GM13977 (cell line): ENCODE results near the gene TIGAR.

Experiments
- DNase-seq: peaks from one replicate; pipeline ENCODE4 v3.0.0; 2012; ENCODE audit warnings: low spot score
- in situ Hi-C: fragments of 300-500 bp; cut with MboI; formaldehyde crosslinking; loops from one replicate; pipeline ENCODE4 v1.12.0; 2022; ENCODE audit warnings: low sequenced_read_pairs, low pct_unique_long_range_greater_than_20kb, mixed read lengths, inconsistent platforms; ENCODE audit not compliant: unreplicated experiment
- TF ChIP-seq, protein P1 (sequence below): IDR thresholded peaks from 2 replicates; pipeline ENCODE4 v1.5.1; 2012; ENCODE audit warnings: mild to moderate bottlenecking, control low read depth; ENCODE audit not compliant: insufficient read depth; ENCODE audit errors: extremely low read depth, missing control alignments

TIGAR gene

DNA sequence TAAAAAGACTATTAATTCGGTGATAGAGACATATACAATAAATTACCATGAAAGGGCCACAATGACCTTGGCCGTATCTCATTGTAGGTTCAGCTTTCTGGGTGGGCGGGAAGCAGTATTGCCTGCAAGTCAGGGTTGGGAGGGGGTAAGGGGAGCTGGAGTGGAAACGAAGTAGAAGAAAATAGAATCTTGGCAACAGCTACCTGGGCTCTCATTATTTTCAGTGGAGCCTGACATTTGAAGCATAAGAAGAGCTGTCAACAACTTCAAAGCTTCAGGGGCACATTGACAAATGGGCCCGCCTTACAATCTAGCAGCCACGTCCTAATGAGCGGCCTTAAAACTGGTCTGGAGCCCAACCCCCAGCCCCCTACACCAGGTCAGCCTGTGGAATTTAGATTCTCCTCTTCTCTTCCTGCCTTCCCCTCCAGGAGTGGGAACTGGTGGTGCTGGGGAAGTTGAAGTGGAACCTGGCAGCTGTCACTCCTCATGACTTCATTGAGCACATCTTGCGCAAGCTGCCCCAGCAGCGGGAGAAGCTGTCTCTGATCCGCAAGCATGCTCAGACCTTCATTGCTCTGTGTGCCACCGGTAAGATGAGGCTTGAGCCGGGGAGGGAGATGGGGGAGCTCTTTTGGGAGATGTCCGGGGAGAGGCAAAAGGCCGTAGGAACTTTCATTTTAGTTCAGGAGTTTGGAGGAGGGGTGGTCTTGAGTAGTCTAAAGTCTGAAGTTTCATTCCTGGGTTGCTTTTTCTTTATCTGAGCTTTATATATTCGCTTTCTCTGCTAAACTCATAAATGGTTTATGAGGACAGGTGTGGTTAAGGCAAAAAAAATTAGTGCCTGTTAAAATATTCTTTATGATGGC, 42.5 kb upstream of the TIGAR start:
- TF ChIP-seq, protein P1, sequence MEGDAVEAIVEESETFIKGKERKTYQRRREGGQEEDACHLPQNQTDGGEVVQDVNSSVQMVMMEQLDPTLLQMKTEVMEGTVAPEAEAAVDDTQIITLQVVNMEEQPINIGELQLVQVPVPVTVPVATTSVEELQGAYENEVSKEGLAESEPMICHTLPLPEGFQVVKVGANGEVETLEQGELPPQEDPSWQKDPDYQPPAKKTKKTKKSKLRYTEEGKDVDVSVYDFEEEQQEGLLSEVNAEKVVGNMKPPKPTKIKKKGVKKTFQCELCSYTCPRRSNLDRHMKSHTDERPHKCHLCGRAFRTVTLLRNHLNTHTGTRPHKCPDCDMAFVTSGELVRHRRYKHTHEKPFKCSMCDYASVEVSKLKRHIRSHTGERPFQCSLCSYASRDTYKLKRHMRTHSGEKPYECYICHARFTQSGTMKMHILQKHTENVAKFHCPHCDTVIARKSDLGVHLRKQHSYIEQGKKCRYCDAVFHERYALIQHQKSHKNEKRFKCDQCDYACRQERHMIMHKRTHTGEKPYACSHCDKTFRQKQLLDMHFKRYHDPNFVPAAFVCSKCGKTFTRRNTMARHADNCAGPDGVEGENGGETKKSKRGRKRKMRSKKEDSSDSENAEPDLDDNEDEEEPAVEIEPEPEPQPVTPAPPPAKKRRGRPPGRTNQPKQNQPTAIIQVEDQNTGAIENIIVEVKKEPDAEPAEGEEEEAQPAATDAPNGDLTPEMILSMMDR, result no peak
- no peak for DNase-seq
- in situ Hi-C loops, result loop anchor here (10.0 kb wide), 3 partner anchors 174 to 384 kb away; no protein-coding TSS in a partner anchor

DNA sequence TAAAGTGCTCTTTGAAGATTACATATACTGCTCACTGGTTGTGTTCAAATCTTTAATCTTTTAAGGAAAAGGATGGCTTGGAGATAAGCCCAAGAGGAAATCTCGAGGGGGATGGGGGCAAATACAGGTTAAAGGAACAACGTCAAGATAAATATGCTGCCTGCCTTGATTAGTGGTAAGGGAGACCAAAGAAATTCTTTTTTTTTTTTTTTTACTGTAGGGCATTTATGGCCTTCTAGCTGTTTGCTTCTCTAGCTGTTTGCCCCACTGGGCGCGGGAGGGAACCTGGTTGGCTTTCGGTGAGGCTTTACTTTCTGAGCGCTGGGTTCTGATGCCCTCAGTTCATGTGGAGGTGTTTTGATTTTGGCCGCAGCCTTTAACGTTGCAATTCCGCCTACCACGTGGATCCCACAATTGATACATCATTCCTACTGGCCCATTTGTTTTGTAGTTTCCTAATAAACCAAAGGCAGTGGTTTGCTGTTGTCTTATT, 41.8 kb upstream of the TIGAR start:
- TF ChIP-seq, protein P1, result no peak
- in situ Hi-C loops, result loop anchor here (10.0 kb wide), 3 partner anchors 174 to 384 kb away; no protein-coding TSS in a partner anchor
- DNase-seq, result no peak

DNA sequence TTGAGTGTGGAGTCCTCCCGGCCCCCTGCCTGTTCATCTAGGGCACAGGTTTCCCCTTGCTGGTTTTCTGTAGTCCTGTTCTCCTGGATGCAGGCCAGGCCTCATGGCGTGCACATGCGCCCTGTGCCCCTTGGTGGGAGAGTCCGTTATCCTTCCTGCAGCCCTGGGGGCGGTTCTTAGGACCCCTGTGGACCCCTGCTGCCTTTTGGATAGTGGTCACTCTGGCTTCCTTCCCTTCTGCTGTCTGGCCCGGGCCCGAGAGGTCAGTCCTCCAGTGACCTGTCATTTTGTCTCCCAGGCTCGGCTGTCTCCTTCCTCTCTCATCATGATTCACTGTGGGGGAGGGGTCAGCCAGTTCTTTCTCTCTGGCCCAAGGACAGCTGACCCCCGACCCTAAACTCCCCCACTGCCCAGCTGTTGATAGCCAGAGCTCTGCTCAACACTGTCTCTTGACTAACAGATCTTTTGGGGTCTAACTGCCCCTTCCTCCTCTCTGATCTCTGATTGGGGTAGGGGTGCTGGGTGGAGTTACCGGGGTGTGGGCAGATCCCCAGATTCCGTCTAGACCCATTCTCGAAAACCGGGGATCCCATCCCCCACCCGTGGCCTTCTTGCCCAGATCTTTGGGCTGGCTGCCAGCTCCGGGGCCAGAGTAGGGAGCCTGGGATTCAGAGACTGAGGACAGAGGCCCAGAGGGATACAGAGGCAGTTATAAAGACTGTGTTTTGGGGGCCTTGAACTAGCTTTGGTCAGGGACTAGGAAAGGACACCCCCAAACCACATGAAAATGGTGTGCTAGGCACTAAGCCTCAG, 40.5 kb upstream of the TIGAR start:
- in situ Hi-C loops, result loop anchor here (10.0 kb wide), 1 partner anchor 276 kb away; no protein-coding TSS in a partner anchor
- TF ChIP-seq, protein P1, result no peak
- DNase-seq, result no peak

DNA sequence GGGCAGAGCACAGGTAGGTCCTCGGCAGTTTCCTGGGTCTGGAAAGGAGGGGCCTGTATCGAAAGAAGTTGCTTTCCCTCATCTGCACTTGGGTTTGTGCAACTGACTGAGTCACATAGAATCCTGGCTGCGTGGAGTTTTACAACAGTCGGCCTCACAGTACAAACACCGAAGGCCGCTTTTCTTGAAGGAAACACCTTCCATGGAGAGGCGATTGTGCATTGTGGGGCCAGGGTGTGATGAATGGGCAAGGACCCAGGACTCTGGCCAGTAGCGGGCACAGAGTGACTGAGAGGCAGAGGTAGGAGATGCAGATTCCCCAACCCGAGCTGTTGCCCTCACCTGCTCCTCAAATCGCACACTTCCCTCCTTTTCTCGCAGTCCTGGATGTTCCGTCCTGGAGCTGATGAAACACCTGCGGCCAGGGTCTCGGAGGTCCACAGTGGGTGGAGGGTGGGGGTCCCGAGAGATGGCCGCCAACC, 39.8 kb upstream of the TIGAR start:
- TF ChIP-seq, protein P1, result no peak
- in situ Hi-C loops, result loop anchor here (10.0 kb wide), 1 partner anchor 276 kb away; no protein-coding TSS in a partner anchor

DNA sequence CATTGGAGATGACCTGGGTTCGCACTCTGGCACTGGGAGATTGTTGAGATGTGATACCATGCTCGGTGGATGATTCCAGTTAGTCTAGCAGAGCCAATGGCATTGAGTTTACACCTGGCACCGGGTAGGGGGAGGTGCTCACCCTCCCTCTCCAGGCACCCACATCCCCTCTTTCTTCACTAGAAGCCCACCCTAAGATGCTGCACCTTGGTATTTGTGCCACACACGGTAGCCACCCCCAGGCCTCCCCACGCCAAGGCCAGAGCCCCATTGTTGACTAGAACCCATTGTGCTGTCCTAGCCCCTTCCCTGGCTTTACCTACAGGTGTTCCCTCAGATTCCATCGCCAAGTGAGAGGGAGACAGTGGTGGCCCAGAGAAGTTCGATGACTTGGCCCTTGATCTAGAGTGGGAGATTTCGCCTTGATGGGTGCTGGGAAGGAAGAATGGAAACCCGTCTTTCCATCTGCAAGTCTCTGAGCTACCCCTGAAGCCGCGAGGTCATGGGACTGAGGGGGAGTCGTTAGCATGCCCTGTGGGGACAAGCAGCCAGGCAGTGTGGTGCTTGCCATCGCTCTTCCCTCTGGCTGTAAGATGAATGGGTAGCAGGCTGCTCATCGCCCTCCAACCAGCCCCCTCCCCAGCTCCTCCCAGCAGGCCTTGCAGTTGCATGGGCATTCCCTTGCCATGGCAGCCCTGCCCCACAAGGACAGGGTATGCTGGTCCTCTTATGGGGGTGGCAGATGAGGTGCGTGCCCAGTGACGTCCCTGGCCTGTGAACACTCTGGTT, 38.7 kb upstream of the TIGAR start:
- TF ChIP-seq, protein P1, result no peak
- no peak for DNase-seq
- in situ Hi-C loops, result loop anchor here (10.0 kb wide), 1 partner anchor 277 kb away; no protein-coding TSS in a partner anchor

More for the DNA sequence above, 39.8 kb upstream of the TIGAR start:
- DNase-seq, result no peak
